ENCODE data around the gene SACS.
A peak's percentile ranks its signal among the peaks of the same experiment; 100 is the strongest.
"Not testable (repeated sequence)": the region's sequence is repeated elsewhere in the genome, so short reads cannot be mapped to it uniquely, and the experiment has no call there.

SACS gene

GRCh38 chr13:23356368-23356767 is 77.1 kb downstream of the SACS start:
- no peak for DNase-seq (ENCODE audit: low spot score)

- no peak for DNase-seq (ENCODE audit: low spot score)
These were observed 79.0 kb downstream of the SACS start for GRCh38 chr13:23354520-23354919.

- DNase-seq (ENCODE audit: low spot score) = no peak
These were observed 81.3 kb downstream of the SACS start for GRCh38 chr13:23352161-23352560.

GRCh38 chr13:23350009-23350408 is 83.5 kb downstream of the SACS start:
- DNase-seq (ENCODE audit: low spot score) = no peak

- DNase-seq (ENCODE audit: low spot score) = no peak
These were observed 84.2 kb downstream of the SACS start for GRCh38 chr13:23349161-23349897.

GRCh38 chr13:23348262-23349127 is 85.0 kb downstream of the SACS start:
- DNase-seq (ENCODE audit: low spot score) = no peak

GRCh38 chr13:23347601-23348000 is 85.9 kb downstream of the SACS start:
- DNase-seq (ENCODE audit: low spot score) = no peak

- no peak for DNase-seq (ENCODE audit: low spot score)
These were observed 88.4 kb downstream of the SACS start for GRCh38 chr13:23344931-23345595.

- DNase-seq (ENCODE audit: low spot score) = no peak
These were observed 94.3 kb downstream of the SACS start for GRCh38 chr13:23339225-23339624.

GRCh38 chr13:23330356-23330755 is 103.1 kb downstream of the SACS start:
- no peak for DNase-seq (ENCODE audit: low spot score)

- no peak for DNase-seq (ENCODE audit: low spot score)
These were observed 108.3 kb downstream of the SACS start for GRCh38 chr13:23325191-23325590.

GRCh38 chr13:23323946-23324709 is 109.4 kb downstream of the SACS start:
- no peak for DNase-seq (ENCODE audit: low spot score)

- DNase-seq (ENCODE audit: low spot score) = no peak
These were observed 110.9 kb downstream of the SACS start for GRCh38 chr13:23322353-23323336.

GRCh38 chr13:23321535-23322241 is 111.8 kb downstream of the SACS start:
- peak; percentile 50 for DNase-seq (ENCODE audit: low spot score)

- no peak for DNase-seq (ENCODE audit: low spot score)
These were observed 112.5 kb downstream of the SACS start for GRCh38 chr13:23320926-23321534.

GRCh38 chr13:23319883-23320224 is 113.6 kb downstream of the SACS start:
- no peak for DNase-seq (ENCODE audit: low spot score)

GRCh38 chr13:23314837-23315236 is 118.7 kb downstream of the SACS start:
- not testable (repeated sequence) for DNase-seq (ENCODE audit: low spot score)

- DNase-seq (ENCODE audit: low spot score) = no peak
These were observed 140.9 kb downstream of the SACS start for GRCh38 chr13:23292586-23292985.

- DNase-seq (ENCODE audit: low spot score) = no peak
These were observed 143.6 kb downstream of the SACS start for GRCh38 chr13:23289917-23290357.

GRCh38 chr13:23288995-23289394 is 144.5 kb downstream of the SACS start:
- DNase-seq (ENCODE audit: low spot score) = no peak

All from LoVo (cell line).